GM19023 (cell line): ENCODE measurements around the gene CCT5.
"Not testable (repeated sequence)": the region's sequence is repeated elsewhere in the genome, so short reads cannot be mapped to it uniquely, and the experiment has no call there.

Experiments
- ATAC-seq: cut with Tn5 transposase; IDR thresholded peaks from one replicate; pipeline ENCODE4 v1.9.1; 2021; ENCODE audit warnings: mild to moderate bottlenecking, moderate library complexity; ENCODE audit not compliant: unreplicated experiment

The CCT5 gene

GRCh38 chr5:10244342-10244944, 5.6 kb upstream of the CCT5 start:
- no peak for ATAC-seq

- no peak for ATAC-seq
Observed at GRCh38 chr5:10246761-10247160, 3.3 kb upstream of the CCT5 start.

- ATAC-seq = not testable (repeated sequence)
Observed at GRCh38 chr5:10247217-10247616, 2.9 kb upstream of the CCT5 start.

- no peak for ATAC-seq
Observed at GRCh38 chr5:10248378-10249260, 1.5 kb upstream of the CCT5 start.

GRCh38 chr5:10250806-10251276, 761 bp downstream of the CCT5 start:
- ATAC-seq = peak; percentile 10

GRCh38 chr5:10251405-10251804, 1.3 kb downstream of the CCT5 start:
- ATAC-seq = no peak

- ATAC-seq = no peak
Observed at GRCh38 chr5:10253390-10253789, 3.3 kb downstream of the CCT5 start.

GRCh38 chr5:10254686-10255085, 4.6 kb downstream of the CCT5 start:
- ATAC-seq = no peak

GRCh38 chr5:10257870-10258269, 7.8 kb downstream of the CCT5 start:
- ATAC-seq = no peak

- no peak for ATAC-seq
Observed at GRCh38 chr5:10259899-10260298, 9.8 kb downstream of the CCT5 start.

- ATAC-seq = no peak
Observed at GRCh38 chr5:10261065-10261464, 11.0 kb downstream of the CCT5 start.

GRCh38 chr5:10262121-10262774, 12.2 kb downstream of the CCT5 start:
- ATAC-seq = no peak

- no peak for ATAC-seq
Observed at GRCh38 chr5:10262995-10263394, 12.9 kb downstream of the CCT5 start.

- ATAC-seq = no peak
Observed at GRCh38 chr5:10264604-10265003, 14.5 kb downstream of the CCT5 start.

- no peak for ATAC-seq
Observed at GRCh38 chr5:10265245-10266109, 15.4 kb downstream of the CCT5 start.

GRCh38 chr5:10266137-10266536, 16.1 kb downstream of the CCT5 start:
- ATAC-seq = no peak

GRCh38 chr5:10266839-10267238, 16.8 kb downstream of the CCT5 start:
- ATAC-seq = no peak

GRCh38 chr5:10268100-10268499, 18.0 kb downstream of the CCT5 start:
- no peak for ATAC-seq

- ATAC-seq = no peak
Observed at GRCh38 chr5:10272053-10272874, 22.2 kb downstream of the CCT5 start.

- not testable (repeated sequence) for ATAC-seq
Observed at GRCh38 chr5:10272875-10273209, 22.8 kb downstream of the CCT5 start.
